ENCODE measurements around the gene TMEM33. TPM values are rescaled to one million over a fixed set of nuclear protein-coding genes. Genes with fewer than 3 reads are reported as not detected.

Gene TMEM33, protein sequence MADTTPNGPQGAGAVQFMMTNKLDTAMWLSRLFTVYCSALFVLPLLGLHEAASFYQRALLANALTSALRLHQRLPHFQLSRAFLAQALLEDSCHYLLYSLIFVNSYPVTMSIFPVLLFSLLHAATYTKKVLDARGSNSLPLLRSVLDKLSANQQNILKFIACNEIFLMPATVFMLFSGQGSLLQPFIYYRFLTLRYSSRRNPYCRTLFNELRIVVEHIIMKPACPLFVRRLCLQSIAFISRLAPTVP
- 100 to 1,000 TPM; 105 to 131 TPM for total RNA-seq

DNA sequence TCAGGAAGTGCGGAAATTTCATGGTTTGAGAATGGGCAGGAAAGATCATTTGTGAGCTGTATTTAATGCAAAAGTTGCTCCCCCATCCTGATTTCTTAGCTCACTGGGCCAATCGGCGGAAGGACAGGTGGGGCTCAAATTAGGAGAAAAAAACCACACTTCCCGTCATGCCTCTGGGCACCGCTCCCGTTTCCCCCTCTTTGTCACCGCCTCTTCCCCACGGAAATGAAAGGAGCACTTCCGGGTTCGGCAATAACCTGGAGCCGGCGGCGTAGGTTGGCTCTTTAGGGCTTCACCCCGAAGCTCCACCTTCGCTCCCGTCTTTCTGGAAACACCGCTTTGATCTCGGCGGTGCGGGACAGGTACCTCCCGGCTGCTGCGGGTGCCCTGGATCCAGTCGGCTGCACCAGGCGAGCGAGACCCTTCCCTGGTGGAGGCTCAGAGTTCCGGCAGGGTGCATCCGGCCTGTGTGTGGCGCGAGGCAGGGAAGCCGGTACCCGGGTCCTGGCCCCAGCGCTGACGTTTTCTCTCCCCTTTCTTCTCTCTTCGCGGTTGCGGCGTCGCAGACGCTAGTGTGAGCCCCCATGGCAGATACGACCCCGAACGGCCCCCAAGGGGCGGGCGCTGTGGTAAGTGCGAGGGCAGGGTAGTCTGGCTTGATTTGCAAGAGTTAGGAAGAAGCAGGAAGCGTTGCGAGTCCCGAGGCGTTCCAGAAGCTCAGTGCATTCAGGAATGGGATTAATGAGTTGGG is at the start of gene TMEM33:
Gene TMEM33 (plus strand): TSS at position 529 of the 751 bp plus-strand sequence. CDS start 56 bp downstream, at position 585.

DNA sequence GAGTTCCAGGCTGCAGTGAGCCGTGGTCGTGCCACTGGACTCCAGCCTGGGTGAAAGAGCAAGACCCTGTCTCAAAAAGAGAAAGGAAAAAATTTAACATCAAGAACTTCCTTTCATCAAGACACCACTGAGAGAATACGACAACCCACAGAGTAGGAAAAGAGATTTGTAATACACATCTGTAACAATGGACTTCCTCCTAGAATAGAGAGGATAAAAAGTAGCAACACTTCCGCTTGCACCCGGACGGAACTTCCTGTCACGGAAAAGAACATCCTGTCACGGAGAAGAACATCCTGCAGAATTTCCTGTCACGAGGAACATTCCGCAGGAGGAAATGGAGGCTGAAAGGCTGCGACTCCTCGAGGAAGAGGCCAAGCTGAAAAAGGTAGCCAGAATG is 46.2 kb downstream of the TMEM33 start, which contains the start of gene DCAF4L1:
Gene DCAF4L1 (plus strand): TSS at position 301 of the 400 bp plus-strand sequence. CDS start 37 bp downstream, at position 338.

DNA sequence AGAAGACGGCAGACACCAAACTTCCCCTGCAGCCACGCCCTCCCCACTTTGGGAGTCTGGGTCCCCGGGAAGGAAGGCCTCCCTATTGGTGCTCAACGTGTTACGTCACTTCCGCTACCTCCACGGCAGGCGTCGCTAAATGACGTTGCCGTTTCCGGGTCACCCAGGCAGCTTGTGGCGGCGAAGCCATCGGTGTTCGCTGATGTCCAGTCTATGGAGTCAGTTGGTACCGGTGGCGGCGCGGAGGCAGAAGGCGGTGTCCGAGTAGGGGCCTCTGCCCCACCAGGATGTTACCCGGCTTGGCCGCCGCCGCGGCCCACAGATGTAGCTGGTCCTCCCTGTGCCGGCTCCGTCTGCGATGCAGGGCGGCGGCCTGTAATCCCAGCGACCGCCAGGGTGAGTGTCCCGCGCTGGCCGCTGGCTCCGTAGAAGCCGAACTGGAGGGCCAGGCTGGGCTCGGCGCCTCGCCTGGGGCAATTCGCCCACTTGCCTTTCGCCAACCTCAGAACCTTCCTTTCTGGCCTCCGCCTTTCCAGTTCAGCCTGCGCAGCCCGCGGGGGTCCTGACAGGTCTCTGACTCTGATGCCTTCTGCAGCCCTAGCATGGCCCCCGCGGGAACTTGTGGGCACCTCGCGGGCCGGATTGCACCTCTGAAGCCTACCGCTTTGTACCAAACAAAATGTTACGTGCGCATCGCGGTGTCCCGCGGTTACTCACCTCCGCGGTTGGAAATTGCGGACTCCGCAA is 55.3 kb downstream of the TMEM33 start, which contains the start of gene SLC30A9:
Gene SLC30A9 (plus strand): TSS at position 166 of the 747 bp plus-strand sequence. CDS start 122 bp downstream, at position 288.

Small RNA genes within 50 kb of the gene (small RNA-seq; reads per million reads assigned to genes)
- 0 reads per million in 2 donors for gene AC108210.2

Other genes with a start within 250 kb of the TMEM33 start
- not detected for gene PHOX2B, start 186.7 kb upstream of the TMEM33 start, total RNA-seq
- gene DCAF4L1, start 46.3 kb downstream of the TMEM33 start, total RNA-seq = under 1 TPM; 0.34 to 0.67 TPM
- gene SLC30A9, start 55.1 kb downstream of the TMEM33 start, total RNA-seq = 10 to 100 TPM; 56.3 to 61.6 TPM
- not detected for gene BEND4, start 217.2 kb downstream of the TMEM33 start, total RNA-seq

Data from melanocyte of skin (primary cell).